SK-N-MC (cell line): ENCODE measurements around the gene AMIGO1.

Experiments
- EZH2 ChIP-seq: fragments of 200-600 bp; sonication (generic); IDR thresholded peaks from one replicate; pipeline ENCODE4 v1.6.1; 2017; ENCODE audit warnings: antibody characterized with exemption
- FOXP2 ChIP-seq: optimal IDR thresholded peaks from 2 replicates; pipeline ENCODE3; 2011; ENCODE audit warnings: mild to moderate bottlenecking, moderate library complexity; ENCODE audit not compliant: insufficient read depth; ENCODE audit errors: extremely low read length, control extremely low read depth
- POLR2AphosphoS5 ChIP-seq: IDR thresholded peaks from 2 replicates; pipeline ENCODE4 v1.6.1; 2012; ENCODE audit warnings: mild to moderate bottlenecking, low read depth, low read length, borderline replicate concordance

DNA sequence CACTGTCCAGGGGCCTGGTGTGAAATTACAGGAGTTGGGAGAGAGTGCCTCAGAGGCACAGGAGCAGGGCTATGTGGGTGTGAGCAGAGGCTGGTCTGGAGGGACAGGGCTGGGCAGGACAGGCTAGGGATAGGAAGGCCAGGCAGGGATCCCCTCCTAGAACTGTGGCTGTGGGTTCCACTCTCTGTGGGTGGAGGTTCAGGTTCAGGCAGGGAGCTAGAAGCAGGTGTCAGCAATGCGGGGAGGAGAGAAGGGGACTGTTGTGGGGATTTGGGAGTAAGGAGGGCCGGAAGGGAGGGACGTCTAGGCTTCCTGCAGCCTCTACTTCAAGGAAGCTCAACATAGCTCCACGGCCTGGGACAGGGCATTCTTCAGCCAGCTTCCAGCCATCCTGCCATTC, 21.9 kb upstream of the AMIGO1 start:
- no peak for TF ChIP-seq POLR2AphosphoS5
- TF ChIP-seq EZH2: no peak
- no peak for TF ChIP-seq FOXP2
